Sigmoid colon (tissue), 7 donors: Measurements from ENCODE around the gene KIF26A. TPM values are rescaled to one million over a fixed set of nuclear protein-coding genes. Genes with fewer than 3 reads are reported as not detected.
A peak's percentile ranks its signal among the peaks of the same experiment; 100 is the strongest.

Experiments
- DNase-seq: peaks from one replicate; pipeline ENCODE4 v3.0.0-alpha.2; 2019
- H3K27ac ChIP-seq, 4 donors: fragments of 200-600 bp; sonication (generic); one replicate each; pipeline ENCODE4 v1.5.1; 2016 to 2019; ENCODE audit warnings: mild to moderate bottlenecking in 1 of 4
- H3K27me3 ChIP-seq, 3 donors: fragments of 200-600 bp; sonication (generic); one replicate each; pipeline ENCODE4 v1.5.1; 2019; ENCODE audit warnings: mild to moderate bottlenecking in 1 of 3
- H3K36me3 ChIP-seq, 4 donors: fragments of 200-600 bp; sonication (generic); one replicate each; pipeline ENCODE4 v1.5.1; 2016 to 2019
- H3K4me1 ChIP-seq, 4 donors: fragments of 200-600 bp; sonication (generic); one replicate each; pipeline ENCODE4 v1.5.1; 2017 to 2019
- H3K4me3 ChIP-seq, 4 donors: fragments of 200-600 bp; sonication (generic); one replicate each; pipeline ENCODE4 v1.5.1; 2017 to 2019; ENCODE audit warnings: mild to moderate bottlenecking in 2 of 4, moderate library complexity in 1 of 4
- H3K9me3 ChIP-seq, 4 donors: fragments of 200-600 bp in 3 of 4; sonication (generic) in 3 of 4; one replicate each; pipeline versions ENCODE4 v1.5.1 to v1.6.1; 2013 to 2019
- CTCF ChIP-seq, 4 experiments: fragments of 450-650 bp in 3 of 4; fragments of 200-600 bp in 1 of 4; IDR thresholded peaks; one replicate each; pipeline ENCODE4 v1.5.1; 2016 to 2019; ENCODE audit warnings: antibody characterized with exemption in 4 of 4, mild to moderate bottlenecking in 3 of 4, moderate library complexity in 2 of 4
- EP300 ChIP-seq, 4 donors: sonication (generic); formaldehyde crosslinking; IDR thresholded peaks; one replicate each; pipeline ENCODE4 v1.6.1; 2017; ENCODE audit warnings: antibody characterized with exemption in 4 of 4
- POLR2A ChIP-seq, 2 donors: fragments of 450-650 bp; IDR thresholded peaks; one replicate each; pipeline ENCODE4 v1.6.1; 2016; ENCODE audit warnings: antibody characterized with exemption in 2 of 2, mild to moderate bottlenecking in 2 of 2, moderate library complexity in 2 of 2
- POLR2AphosphoS5 ChIP-seq, 4 donors: sonication (generic); formaldehyde crosslinking; IDR thresholded peaks; one replicate each; pipeline ENCODE4 v1.6.1; 2017; ENCODE audit warnings: antibody characterized with exemption in 4 of 4
- WGBS, 2 donors: extraction: QIAGEN DNeasy Blood & Tissue Kit; methylation state at CpG; one replicate each; pipeline ENCODE4 v1.1.7; 2013; 5-methylcytosine and 5-hydroxymethylcytosine counted together
- intact Hi-C: fragments of 100-400 bp; cut with DNase I; formaldehyde crosslinking; loops from one replicate; pipeline ENCODE4 v1.15.1; 2023
- polyA plus RNA-seq, 3 donors: library from polyadenylated mRNA; stranded (reverse); fragments of 200-250 nt; gene quantifications; one replicate each; pipeline ENCODE4 v1.2.3, GENCODE V29; 2013
- total RNA-seq, 4 donors: library from RNA; depleted of rRNA; stranded (reverse); fragments of >200 nt; gene quantifications; one replicate each; pipeline ENCODE4 v1.1.0, GENCODE V29; 2016
- donor health status: healthy with polysubstance abuse.
- donor health status: Bipolar disorder and iron deficiency.
- donor health status: healthy.

The KIF26A gene
- total RNA-seq (1 to 10 TPM; 1.3 to 2.7 (median 2.3) TPM), polyA plus RNA-seq (1 to 10 TPM in 2 of 3 donors, under 1 TPM in 1; 0.60 to 4.2 (median 1.4) TPM)

DNA sequence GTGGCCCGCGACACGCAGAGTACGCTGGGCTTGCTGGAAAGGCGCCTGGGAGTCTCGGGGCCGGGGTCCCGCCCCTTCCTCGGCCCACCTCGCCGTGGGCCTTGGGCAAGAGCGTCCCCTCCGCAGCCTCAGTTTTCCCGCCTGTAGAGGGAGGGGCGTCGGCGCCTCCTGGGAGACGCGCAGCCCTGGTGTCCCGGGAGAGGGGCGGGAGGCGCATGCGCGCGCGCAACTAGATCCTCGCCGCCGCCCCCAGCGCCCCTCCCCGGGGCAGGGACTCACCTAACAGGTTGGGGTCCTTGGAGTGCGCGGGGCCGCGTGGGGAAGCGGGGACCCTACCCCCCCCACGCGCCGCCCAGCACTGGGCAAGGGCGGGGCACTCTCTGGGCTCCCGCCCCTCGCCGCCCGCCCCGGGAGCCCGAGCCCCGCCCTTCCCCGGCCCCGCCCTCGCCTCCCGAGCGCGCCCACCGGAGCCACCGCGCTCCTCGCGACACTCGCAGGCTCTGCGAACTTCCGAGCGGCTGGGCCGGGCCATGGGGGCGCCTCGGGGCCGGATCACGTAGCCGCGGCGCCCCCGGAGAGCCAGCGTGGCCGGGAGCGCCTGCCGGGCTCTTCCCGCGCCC, at the start of gene KIF26A:
TSS of gene KIF26A (plus strand) at position 490 of the 620 bp plus-strand sequence. CDS start 136 bp downstream, outside the sequence.
- TF ChIP-seq CTCF (IDR thresholded peaks at IDR 0.05) = no peak
- Histone ChIP-seq H3K36me3 (no peaks in the 10 kb centered on the region), H3K4me1 (peaks cover 0 to 45% (median 39%) of the 10 kb centered on the region in 4 donors), H3K27me3 (peaks cover 37 to 66% (median 56%) of the 10 kb centered on the region in 3 donors), H3K27ac (peak within 1 kb of the TSS; percentile 5 to 32 (median 18)), H3K4me3 (peak within 1 kb of the TSS; percentile 24 to 56 (median 50)), H3K9me3 (no peaks in the 10 kb centered on the region)
- peak; percentile 60 for DNase-seq
- 1% methylated on average over 77 of the region's 77 CpGs for WGBS, 2 donors
- intact Hi-C loops = no loop called here

DNA sequence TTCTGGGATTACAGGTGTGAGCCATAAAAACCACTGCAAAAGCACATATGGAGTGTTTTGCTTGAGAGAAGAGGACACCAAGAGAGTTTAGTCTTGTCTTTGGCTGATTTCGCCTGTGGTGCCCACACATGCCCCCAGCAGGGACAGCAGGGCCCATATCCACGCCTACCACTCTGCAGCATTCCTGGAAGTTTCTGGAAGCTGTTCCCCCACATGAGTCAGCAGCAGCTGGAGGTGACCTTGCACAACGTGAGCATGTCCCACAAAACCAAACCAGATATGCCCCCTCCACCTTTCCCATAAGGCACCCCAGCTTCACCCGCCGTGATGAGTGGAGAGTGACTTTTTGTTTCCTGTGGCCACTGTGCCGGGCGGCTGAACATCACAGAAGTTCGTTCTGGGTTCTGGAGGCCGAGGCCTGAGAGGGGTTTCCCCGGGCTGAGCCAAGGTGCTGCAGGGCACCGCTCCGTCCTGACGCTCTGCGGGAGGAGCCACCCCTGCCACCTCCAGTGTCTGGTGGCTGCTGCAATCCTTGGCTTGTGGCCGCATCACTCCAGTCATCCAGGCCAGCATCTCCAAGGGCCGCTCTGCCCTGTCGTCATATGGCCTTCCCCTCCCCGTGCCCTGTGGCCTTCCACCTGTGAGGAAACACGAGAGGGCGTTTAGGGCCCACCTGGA, 48.2 kb upstream of the KIF26A start:
- Histone ChIP-seq H3K9me3 (no peaks in the 10 kb centered on the region), H3K27ac (no peak overlapping the region), H3K36me3 (no peaks in the 10 kb centered on the region), H3K27me3 (peaks cover 12 to 38% (median 29%) of the 10 kb centered on the region in 3 donors), H3K4me3 (no peak overlapping the region), H3K4me1 (peaks cover 0 to 11% (median 2%) of the 10 kb centered on the region in 4 donors)
- DNase-seq = no peak
- WGBS, 2 donors = 91 to 93% methylated on average over 20 of the region's 20 CpGs
- intact Hi-C loops = no loop called here
- TF ChIP-seq EP300 (IDR thresholded peaks at IDR 0.05) = no peak
- no peak for TF ChIP-seq CTCF (IDR thresholded peaks at IDR 0.05)
- TF ChIP-seq POLR2A (IDR thresholded peaks at IDR 0.05) = no peak
- TF ChIP-seq POLR2AphosphoS5 (IDR thresholded peaks at IDR 0.05) = no peak

- no peak for TF ChIP-seq EP300 (IDR thresholded peaks at IDR 0.05)
- no peak for TF ChIP-seq CTCF (IDR thresholded peaks at IDR 0.05)
- TF ChIP-seq POLR2AphosphoS5 (IDR thresholded peaks at IDR 0.05) = no peak
- no peak for TF ChIP-seq POLR2A (IDR thresholded peaks at IDR 0.05)
- 38 to 61% methylated on average over 26 of the region's 26 CpGs for WGBS, 2 donors
- intact Hi-C loops = no loop called here
- Histone ChIP-seq H3K27me3 (peaks cover 5 to 33% (median 23%) of the 10 kb centered on the region in 3 donors), H3K9me3 (no peaks in the 10 kb centered on the region), H3K4me1 (peaks cover 0 to 2% (median 0%) of the 10 kb centered on the region in 4 donors), H3K4me3 (no peak overlapping the region), H3K27ac (no peak overlapping the region), H3K36me3 (no peaks in the 10 kb centered on the region)
- DNase-seq = no peak
Observed at GRCh38 chr14:104091061-104091926, 47.1 kb upstream of the KIF26A start.

DNA sequence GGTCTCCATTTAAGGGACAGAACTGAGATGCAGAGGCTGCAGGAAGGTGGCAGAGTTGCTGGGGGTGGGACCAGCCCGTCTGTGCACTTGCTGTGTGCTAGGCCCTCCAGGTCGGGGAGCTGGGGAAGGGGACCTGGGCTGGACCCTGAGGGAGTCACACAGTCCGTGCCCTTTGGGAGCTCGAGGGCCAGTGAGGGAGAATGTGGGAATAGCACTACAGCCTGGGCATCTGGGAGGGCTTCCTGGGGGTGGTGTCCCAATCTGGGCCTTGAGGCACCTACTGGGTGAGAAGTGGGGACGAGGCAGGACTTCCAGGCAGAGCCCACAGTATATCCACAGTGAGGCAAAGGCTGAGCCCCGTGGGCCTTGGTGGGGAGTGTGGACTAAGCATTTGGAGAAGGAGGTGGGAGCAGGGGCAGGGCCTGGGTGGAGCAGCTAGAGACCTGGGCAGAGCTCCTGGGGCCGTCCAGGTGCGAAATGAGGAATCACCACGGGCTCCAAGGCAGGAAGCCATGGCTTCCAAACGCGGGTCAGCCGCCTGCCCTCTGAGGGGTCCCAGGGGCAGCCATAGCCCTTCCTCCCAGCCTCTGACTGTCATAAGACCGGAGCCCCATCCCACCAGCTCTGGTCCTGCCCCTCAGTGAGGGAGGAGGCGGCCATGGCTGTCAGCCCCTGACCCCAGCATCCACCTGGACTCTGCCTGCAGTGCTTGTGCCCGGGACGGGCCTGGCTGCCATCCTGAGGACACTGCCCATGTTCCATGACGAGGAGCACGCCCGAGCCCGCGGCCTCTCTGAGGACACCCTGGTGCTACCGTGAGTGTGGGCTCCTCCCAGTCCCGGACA, 46.2 kb upstream of the KIF26A start:
- no peak for TF ChIP-seq CTCF (IDR thresholded peaks at IDR 0.05)
- TF ChIP-seq POLR2AphosphoS5 (IDR thresholded peaks at IDR 0.05) = no peak
- no peak for TF ChIP-seq POLR2A (IDR thresholded peaks at IDR 0.05)
- TF ChIP-seq EP300 (IDR thresholded peaks at IDR 0.05) = no peak
- Histone ChIP-seq H3K27me3 (peaks cover 0 to 24% (median 14%) of the 10 kb centered on the region in 3 donors), H3K27ac (no peak overlapping the region), H3K4me3 (no peak overlapping the region), H3K36me3 (no peaks in the 10 kb centered on the region), H3K4me1 (no peaks in the 10 kb centered on the region), H3K9me3 (no peaks in the 10 kb centered on the region)
- intact Hi-C loops = no loop called here
- 79 to 84% methylated on average over 23 of the region's 23 CpGs for WGBS, 2 donors
- DNase-seq = no peak
